ENCODE data around the gene SCUBE3.
A peak's percentile ranks its signal among the peaks of the same experiment; 100 is the strongest.

Gene SCUBE3

DNA sequence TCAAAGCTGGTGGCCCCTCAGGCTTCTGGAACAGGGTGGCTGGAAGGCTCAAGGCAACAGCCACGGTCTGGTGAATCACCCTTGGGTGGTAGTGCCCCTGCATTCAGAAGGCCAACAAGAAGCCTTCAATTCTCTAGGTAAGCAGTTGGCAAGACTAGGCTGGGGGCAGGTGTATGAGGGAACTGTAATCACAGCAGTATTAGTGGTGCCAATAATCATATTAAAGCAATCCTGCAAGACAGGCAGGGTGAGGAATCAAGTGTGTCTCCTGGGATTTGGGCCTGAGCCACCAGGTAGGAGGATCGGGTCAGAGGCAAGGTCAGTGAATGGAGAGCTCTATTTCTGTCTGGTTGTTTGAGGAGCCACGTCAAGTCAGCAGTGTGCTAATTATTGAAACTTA, 24.9 kb upstream of the SCUBE3 start:
- H3K9me3 ChIP-seq (ENCODE audit: insufficient read depth, low read depth, low read length), result peaks cover 2% of the 10 kb centered on the region
- no CpG with 5 or more reads among the region's 3 CpGs for WGBS (ENCODE audit: extremely low coverage, insufficient coverage, insufficient read length)
- H4K8ac ChIP-seq (ENCODE audit: low read depth, low read length), result no peak overlapping the region

DNA sequence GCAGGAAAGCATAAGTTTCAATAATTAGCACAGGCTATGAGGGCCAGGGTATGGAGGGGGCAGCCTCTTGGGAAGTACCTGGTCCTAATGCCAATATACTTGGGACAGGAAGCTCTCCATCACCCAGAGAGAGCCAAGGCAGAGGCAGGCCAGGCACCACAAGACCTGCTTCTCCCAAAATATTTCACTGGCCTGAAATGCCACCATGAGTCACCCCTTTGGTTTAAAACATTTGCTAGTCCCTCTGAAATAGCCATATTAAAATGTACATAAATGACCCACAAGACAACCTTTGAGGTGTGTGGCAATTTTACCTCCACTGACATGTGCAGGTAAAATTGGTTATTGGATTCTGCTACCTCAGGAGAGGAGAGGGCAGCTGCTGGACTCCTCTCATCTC, 23.4 kb upstream of the SCUBE3 start:
- Histone ChIP-seq H3K4me1 (ENCODE audit: control insufficient read depth in 1 of 2, insufficient read depth in 2 of 2, low read length in 2 of 2) (peaks cover 19 to 29% of the 10 kb centered on the region in 2 experiments), H2AFZ (ENCODE audit: insufficient read depth, low read length, poor library complexity) (no peak overlapping the region), H2BK120ac (ENCODE audit: insufficient read depth, low read length, poor library complexity) (no peak overlapping the region), H3K18ac (ENCODE audit: low read length) (no peak overlapping the region), H3K9ac (ENCODE audit: low read length) (no peak overlapping the region), H2AK5ac (ENCODE audit: low read length) (no peak overlapping the region), H3K36me3 (ENCODE audit: control insufficient read depth in 1 of 2, insufficient read depth in 2 of 2, low read length in 2 of 2) (no peaks in the 10 kb centered on the region), H3K9me3 (ENCODE audit: insufficient read depth, low read depth, low read length) (peaks cover 2% of the 10 kb centered on the region), H4K91ac (ENCODE audit: low read depth, low read length) (no peak overlapping the region), H3K23ac (ENCODE audit: low read length) (no peak overlapping the region), H3K4me2 (ENCODE audit: low read length) (no peak overlapping the region), H3K27me3 (ENCODE audit: insufficient read depth, low read length) (no peaks in the 10 kb centered on the region), H3K4me3 (ENCODE audit: low read depth, low read length) (no peak overlapping the region), H4K8ac (ENCODE audit: low read depth, low read length) (no peak overlapping the region), H3K4ac (ENCODE audit: low read depth, low read length) (no peak overlapping the region), H3K79me2 (ENCODE audit: control insufficient read depth, insufficient read depth, low read length, poor library complexity) (no peaks in the 10 kb centered on the region), H3K14ac (ENCODE audit: low read length) (no peak overlapping the region), H4K12ac (ENCODE audit: low read depth, low read length) (no peak overlapping the region), H3K79me1 (ENCODE audit: low read length) (peaks cover 7% of the 10 kb centered on the region), H3K27ac (ENCODE audit: low read depth, low read length) (no peak overlapping the region), H2BK5ac (ENCODE audit: low read depth, low read length, poor library complexity) (no peak overlapping the region), H2BK12ac (ENCODE audit: low read length) (no peak overlapping the region)
- no peak for DNase-seq

More for the DNA sequence above, 24.9 kb upstream of the SCUBE3 start:
- Histone ChIP-seq H4K12ac (ENCODE audit: low read depth, low read length) (no peak overlapping the region), H3K27ac (ENCODE audit: low read depth, low read length) (no peak overlapping the region), H3K79me2 (ENCODE audit: control insufficient read depth, insufficient read depth, low read length, poor library complexity) (no peaks in the 10 kb centered on the region), H2AFZ (ENCODE audit: insufficient read depth, low read length, poor library complexity) (no peak overlapping the region), H2BK120ac (ENCODE audit: insufficient read depth, low read length, poor library complexity) (no peak overlapping the region), H3K36me3 (ENCODE audit: control insufficient read depth in 1 of 2, insufficient read depth in 2 of 2, low read length in 2 of 2) (no peaks in the 10 kb centered on the region), H4K91ac (ENCODE audit: low read depth, low read length) (no peak overlapping the region), H3K4me2 (ENCODE audit: low read length) (no peak overlapping the region), H2AK5ac (ENCODE audit: low read length) (no peak overlapping the region), H3K23ac (ENCODE audit: low read length) (no peak overlapping the region), H3K27me3 (ENCODE audit: insufficient read depth, low read length) (no peaks in the 10 kb centered on the region), H3K4ac (ENCODE audit: low read depth, low read length) (no peak overlapping the region), H3K4me1 (ENCODE audit: control insufficient read depth in 1 of 2, insufficient read depth in 2 of 2, low read length in 2 of 2) (peaks cover 20 to 24% of the 10 kb centered on the region in 2 experiments), H3K4me3 (ENCODE audit: low read depth, low read length) (no peak overlapping the region), H2BK5ac (ENCODE audit: low read depth, low read length, poor library complexity) (no peak overlapping the region), H3K18ac (ENCODE audit: low read length) (no peak overlapping the region), H3K14ac (ENCODE audit: low read length) (no peak overlapping the region), H3K79me1 (ENCODE audit: low read length) (peaks cover 10% of the 10 kb centered on the region), H2BK12ac (ENCODE audit: low read length) (no peak overlapping the region), H3K9ac (ENCODE audit: low read length) (no peak overlapping the region)
- no peak for DNase-seq

DNA sequence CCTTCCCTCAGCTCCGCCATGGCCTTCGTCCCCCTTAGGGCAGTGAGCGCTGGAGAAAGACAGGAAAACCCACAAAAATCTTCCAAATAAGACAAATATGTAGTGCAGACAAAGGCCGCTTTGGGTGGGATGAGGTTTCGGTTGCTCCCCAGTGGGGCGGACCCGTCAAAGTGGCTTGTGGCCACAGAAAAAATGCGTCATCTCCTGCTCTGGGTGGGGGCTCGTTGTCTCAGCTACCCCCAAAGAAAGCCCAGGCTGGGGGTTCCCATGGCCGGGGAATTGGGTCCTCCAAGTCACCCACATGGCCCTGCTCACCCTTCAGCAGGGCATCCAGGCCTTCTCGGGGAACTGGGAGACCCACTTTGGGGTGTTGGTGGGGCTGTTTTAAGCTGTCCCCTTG, 21.9 kb upstream of the SCUBE3 start:
- Histone ChIP-seq H3K18ac (ENCODE audit: low read length) (no peak overlapping the region), H3K14ac (ENCODE audit: low read length) (peak overlapping the region; percentile 11), H3K79me2 (ENCODE audit: control insufficient read depth, insufficient read depth, low read length, poor library complexity) (no peaks in the 10 kb centered on the region), H2AFZ (ENCODE audit: insufficient read depth, low read length, poor library complexity) (no peak overlapping the region), H4K91ac (ENCODE audit: low read depth, low read length) (peak overlapping the region; percentile 40), H3K27me3 (ENCODE audit: insufficient read depth, low read length) (no peaks in the 10 kb centered on the region), H3K4ac (ENCODE audit: low read depth, low read length) (no peak overlapping the region), H3K4me2 (ENCODE audit: low read length) (no peak overlapping the region), H3K79me1 (ENCODE audit: low read length) (peaks cover 4% of the 10 kb centered on the region), H3K9me3 (ENCODE audit: insufficient read depth, low read depth, low read length) (peaks cover 2% of the 10 kb centered on the region), H3K23ac (ENCODE audit: low read length) (no peak overlapping the region), H4K8ac (ENCODE audit: low read depth, low read length) (no peak overlapping the region), H3K36me3 (ENCODE audit: control insufficient read depth in 1 of 2, insufficient read depth in 2 of 2, low read length in 2 of 2) (no peaks in the 10 kb centered on the region), H3K27ac (ENCODE audit: low read depth, low read length) (peak overlapping the region; percentile 26), H3K9ac (ENCODE audit: low read length) (no peak overlapping the region), H3K4me1 (ENCODE audit: control insufficient read depth in 1 of 2, insufficient read depth in 2 of 2, low read length in 2 of 2) (peaks cover 12 to 21% of the 10 kb centered on the region in 2 experiments), H3K4me3 (ENCODE audit: low read depth, low read length) (no peak overlapping the region), H4K12ac (ENCODE audit: low read depth, low read length) (no peak overlapping the region), H2AK5ac (ENCODE audit: low read length) (peak overlapping the region; percentile 57), H2BK12ac (ENCODE audit: low read length) (peak overlapping the region; percentile 51), H2BK5ac (ENCODE audit: low read depth, low read length, poor library complexity) (peak overlapping the region; percentile 34), H2BK120ac (ENCODE audit: insufficient read depth, low read length, poor library complexity) (no peak overlapping the region)
- WGBS (ENCODE audit: extremely low coverage, insufficient coverage, insufficient read length), result no CpG with 5 or more reads among the region's 11 CpGs
- no peak for DNase-seq

DNA sequence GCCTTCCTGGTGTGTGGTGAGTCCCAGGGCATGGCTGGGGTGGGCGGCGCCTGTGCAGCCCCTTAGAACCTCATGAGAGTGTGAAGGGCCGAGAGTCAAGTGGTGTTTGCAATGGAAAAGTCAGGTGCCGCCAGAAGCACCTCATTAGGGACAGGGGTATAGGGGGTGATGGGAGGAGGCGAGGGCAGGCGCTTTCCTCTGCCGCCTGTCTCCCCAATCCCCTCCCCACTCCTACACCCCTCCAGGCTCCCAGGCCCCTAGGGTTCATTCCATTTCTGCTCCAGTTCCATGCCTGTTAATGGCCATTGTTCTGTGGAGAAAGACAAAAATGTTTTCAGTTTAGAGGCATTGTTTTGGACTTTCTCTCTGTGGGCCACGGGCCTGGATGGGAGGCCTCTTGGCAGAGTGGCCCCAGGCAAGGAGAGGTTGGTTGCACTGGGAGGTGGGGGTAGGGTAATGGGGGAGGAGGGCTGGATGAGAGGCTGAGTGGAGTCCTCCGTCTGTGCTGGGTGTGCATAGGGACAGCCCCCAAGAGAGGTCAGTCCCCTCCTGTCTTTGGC, 21.4 kb upstream of the SCUBE3 start:
- Histone ChIP-seq H3K4me2 (ENCODE audit: low read length) (no peak overlapping the region), H4K91ac (ENCODE audit: low read depth, low read length) (peak overlapping the region; percentile 40), H3K9ac (ENCODE audit: low read length) (no peak overlapping the region), H3K36me3 (ENCODE audit: control insufficient read depth in 1 of 2, insufficient read depth in 2 of 2, low read length in 2 of 2) (no peaks in the 10 kb centered on the region), H2BK12ac (ENCODE audit: low read length) (peak overlapping the region; percentile 51), H3K14ac (ENCODE audit: low read length) (peak overlapping the region; percentile 49), H2BK5ac (ENCODE audit: low read depth, low read length, poor library complexity) (peak overlapping the region; percentile 34), H3K18ac (ENCODE audit: low read length) (no peak overlapping the region), H2AK5ac (ENCODE audit: low read length) (peak overlapping the region; percentile 57), H3K4ac (ENCODE audit: low read depth, low read length) (no peak overlapping the region), H3K79me2 (ENCODE audit: control insufficient read depth, insufficient read depth, low read length, poor library complexity) (no peaks in the 10 kb centered on the region), H3K79me1 (ENCODE audit: low read length) (peaks cover 4% of the 10 kb centered on the region), H2BK120ac (ENCODE audit: insufficient read depth, low read length, poor library complexity) (no peak overlapping the region), H3K23ac (ENCODE audit: low read length) (no peak overlapping the region), H4K8ac (ENCODE audit: low read depth, low read length) (no peak overlapping the region), H3K4me1 (ENCODE audit: control insufficient read depth in 1 of 2, insufficient read depth in 2 of 2, low read length in 2 of 2) (peaks cover 12 to 21% of the 10 kb centered on the region in 2 experiments), H3K27ac (ENCODE audit: low read depth, low read length) (peak overlapping the region; percentile 26), H2AFZ (ENCODE audit: insufficient read depth, low read length, poor library complexity) (no peak overlapping the region), H3K27me3 (ENCODE audit: insufficient read depth, low read length) (no peaks in the 10 kb centered on the region), H4K12ac (ENCODE audit: low read depth, low read length) (no peak overlapping the region), H3K4me3 (ENCODE audit: low read depth, low read length) (no peak overlapping the region), H3K9me3 (ENCODE audit: insufficient read depth, low read depth, low read length) (peaks cover 2% of the 10 kb centered on the region)
- no CpG with 5 or more reads among the region's 9 CpGs for WGBS (ENCODE audit: extremely low coverage, insufficient coverage, insufficient read length)
- DNase-seq, result no peak

Data from trophoblast cell (in vitro differentiated cells and primary cell).